Upper lobe of right lung (tissue), 1 donor: ENCODE data around the gene FBXL15. TPM values are rescaled to one million over a fixed set of nuclear protein-coding genes. Genes with fewer than 3 reads are reported as not detected.

ENCODE experiments used
- ATAC-seq: fragments of 200-7000 bp; cut with Tn5 transposase; one replicate; pipeline ENCODE4 v1.9.1; 2020; ENCODE audit warnings: mild to moderate bottlenecking, moderate library complexity
- DNase-seq: peaks from one replicate; pipeline ENCODE4 v3.0.0-alpha.2; 2020
- H3K27ac ChIP-seq: fragments of 200-600 bp; one replicate; pipeline ENCODE4 v1.8.0; 2022
- H3K27me3 ChIP-seq: fragments of 200-600 bp; one replicate; pipeline ENCODE4 v1.8.0; 2022; ENCODE audit warnings: mild to moderate bottlenecking
- H3K36me3 ChIP-seq: fragments of 200-600 bp; one replicate; pipeline ENCODE4 v1.8.0; 2022
- H3K4me1 ChIP-seq: fragments of 200-600 bp; one replicate; pipeline ENCODE4 v1.8.0; 2022
- H3K4me3 ChIP-seq: fragments of 200-600 bp; one replicate; pipeline ENCODE4 v1.8.0; 2022; ENCODE audit warnings: mild to moderate bottlenecking
- H3K9me3 ChIP-seq: fragments of 200-600 bp; one replicate; pipeline ENCODE4 v1.8.0; 2022
- intact Hi-C: fragments of 100-400 bp; cut with DNase I; formaldehyde crosslinking; loops from one replicate; pipeline ENCODE4 v1.11.0; 2022
- total RNA-seq: library from RNA; stranded (reverse); fragmentation: NEBNext Ultra II Directional; extraction: Animal tissue kit (Norgen Biotek cat#: 25700); gene quantifications from one replicate; pipeline ENCODE4 v1.2.1, GENCODE V29; 2021
- TF ChIP-seq, protein P1 (sequence below): fragments of 200-600 bp; IDR thresholded peaks from one replicate; pipeline ENCODE4 v1.8.0; 2022; ENCODE audit warnings: antibody characterized with exemption
- donor health status: DM: no; HTN: yes; CAD: no; lungs with severe emphysema.

Gene FBXL15
- total RNA-seq, 1 donor from 2014 or later: 16.0 TPM

- ATAC-seq: peak; percentile 47
- intact Hi-C loops: no loop called here
Measured at GRCh38 chr10:102435529-102436233, 15.0 kb downstream of the FBXL15 start.

DNA sequence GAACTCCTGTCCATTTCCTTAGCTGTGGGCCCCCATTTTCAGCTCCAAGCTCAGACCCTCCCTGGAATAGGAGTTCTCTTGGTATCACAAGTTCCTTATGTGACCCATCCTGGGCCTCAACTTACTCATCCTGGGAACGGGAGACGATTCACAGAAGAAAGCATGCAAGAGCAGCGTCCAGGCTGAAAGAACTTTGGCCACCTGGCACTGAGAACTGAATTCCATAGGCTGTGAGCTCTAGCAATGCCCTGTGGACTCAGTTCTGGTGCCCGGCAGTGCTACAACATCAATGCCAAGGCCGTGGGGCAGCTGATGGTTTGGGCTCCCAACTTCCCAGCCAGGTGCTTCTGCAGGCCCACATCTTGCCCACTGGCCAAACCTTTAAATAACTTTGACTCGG, 15.7 kb downstream of the FBXL15 start:
- H3K4me1 ChIP-seq: peaks cover 26% of the 10 kb centered on the region

More at GRCh38 chr10:102435529-102436233, 15.0 kb downstream of the FBXL15 start:
- H3K4me1 ChIP-seq: peaks cover 26% of the 10 kb centered on the region
- peak overlapping the region; percentile 79 for H3K27ac ChIP-seq
- TF ChIP-seq, protein P1, sequence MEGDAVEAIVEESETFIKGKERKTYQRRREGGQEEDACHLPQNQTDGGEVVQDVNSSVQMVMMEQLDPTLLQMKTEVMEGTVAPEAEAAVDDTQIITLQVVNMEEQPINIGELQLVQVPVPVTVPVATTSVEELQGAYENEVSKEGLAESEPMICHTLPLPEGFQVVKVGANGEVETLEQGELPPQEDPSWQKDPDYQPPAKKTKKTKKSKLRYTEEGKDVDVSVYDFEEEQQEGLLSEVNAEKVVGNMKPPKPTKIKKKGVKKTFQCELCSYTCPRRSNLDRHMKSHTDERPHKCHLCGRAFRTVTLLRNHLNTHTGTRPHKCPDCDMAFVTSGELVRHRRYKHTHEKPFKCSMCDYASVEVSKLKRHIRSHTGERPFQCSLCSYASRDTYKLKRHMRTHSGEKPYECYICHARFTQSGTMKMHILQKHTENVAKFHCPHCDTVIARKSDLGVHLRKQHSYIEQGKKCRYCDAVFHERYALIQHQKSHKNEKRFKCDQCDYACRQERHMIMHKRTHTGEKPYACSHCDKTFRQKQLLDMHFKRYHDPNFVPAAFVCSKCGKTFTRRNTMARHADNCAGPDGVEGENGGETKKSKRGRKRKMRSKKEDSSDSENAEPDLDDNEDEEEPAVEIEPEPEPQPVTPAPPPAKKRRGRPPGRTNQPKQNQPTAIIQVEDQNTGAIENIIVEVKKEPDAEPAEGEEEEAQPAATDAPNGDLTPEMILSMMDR: no peak
- H3K27me3 ChIP-seq: no peaks in the 10 kb centered on the region
- peak overlapping the region; percentile 52 for H3K4me3 ChIP-seq
- H3K36me3 ChIP-seq: no peaks in the 10 kb centered on the region
- DNase-seq: peak; percentile 85
- no peaks in the 10 kb centered on the region for H3K9me3 ChIP-seq

GRCh38 chr10:102437515-102437914, 16.9 kb downstream of the FBXL15 start:
- TF ChIP-seq, protein P1: no peak
- Histone ChIP-seq H3K27ac (no peak overlapping the region), H3K4me3 (peak overlapping the region; percentile 52), H3K9me3 (no peaks in the 10 kb centered on the region), H3K27me3 (no peaks in the 10 kb centered on the region), H3K4me1 (peaks cover 20% of the 10 kb centered on the region), H3K36me3 (no peaks in the 10 kb centered on the region)
- intact Hi-C loops: no loop called here
- DNase-seq (no peak), ATAC-seq (no peak)

More for the DNA sequence above, 15.7 kb downstream of the FBXL15 start:
- no peak for DNase-seq
- intact Hi-C loops: no loop called here
- H3K27ac ChIP-seq: peak overlapping the region; percentile 79
- TF ChIP-seq, protein P1: no peak
- H3K4me3 ChIP-seq: peak overlapping the region; percentile 52
- H3K27me3 ChIP-seq: no peaks in the 10 kb centered on the region
- no peak for ATAC-seq
- H3K9me3 ChIP-seq: no peaks in the 10 kb centered on the region
- no peaks in the 10 kb centered on the region for H3K36me3 ChIP-seq

GRCh38 chr10:102438374-102438773, 17.7 kb downstream of the FBXL15 start:
- Histone ChIP-seq H3K4me3 (no peak overlapping the region), H3K27ac (no peak overlapping the region), H3K4me1 (peaks cover 19% of the 10 kb centered on the region), H3K9me3 (no peaks in the 10 kb centered on the region), H3K27me3 (no peaks in the 10 kb centered on the region), H3K36me3 (no peaks in the 10 kb centered on the region)
- ATAC-seq: no peak
- TF ChIP-seq, protein P1: no peak
- intact Hi-C loops: no loop called here
- DNase-seq: no peak

GRCh38 chr10:102444851-102445250, 24.2 kb downstream of the FBXL15 start:
- Histone ChIP-seq H3K27ac (no peak overlapping the region), H3K9me3 (no peaks in the 10 kb centered on the region), H3K27me3 (no peaks in the 10 kb centered on the region), H3K36me3 (no peaks in the 10 kb centered on the region), H3K4me1 (no peaks in the 10 kb centered on the region), H3K4me3 (no peak overlapping the region)
- ATAC-seq (no peak), DNase-seq (no peak)
- TF ChIP-seq, protein P1: no peak
- intact Hi-C loops: no loop called here
